Activated CD8-positive, alpha-beta T cell treated with anti-CD3 and anti-CD28 coated beads, Interleukin-2, amount 10 ng/mL, durations not matched to agents 7 days and 5 days (primary cell): ENCODE data around the gene XCL2. TPM values are rescaled to one million over a fixed set of nuclear protein-coding genes. Genes with fewer than 3 reads are reported as not detected.
"Not testable (repeated sequence)": the region's sequence is repeated elsewhere in the genome, so short reads cannot be mapped to it uniquely, and the experiment has no call there.

Source experiments
- ATAC-seq: fragments of 150-1000 bp; cut with Tn5 transposase; one replicate; pipeline ENCODE4 v1.10.0; 2021; ENCODE audit warnings: moderate library complexity
- CTCF ChIA-PET: fragments of 350-600 bp; sonication (Branson Sonifier 250); formaldehyde crosslinking; loops from one replicate; lab custom pipeline; 2021; ENCODE audit warnings: antibody characterized with exemption; lab: Charles Lee
- POLR2A ChIA-PET: fragments of 350-600 bp; sonication (Branson Sonifier 250); formaldehyde crosslinking; loops from one replicate; lab custom pipeline; 2021; ENCODE audit warnings: antibody characterized with exemption; lab: Charles Lee
- DNase-seq: peaks from one replicate; pipeline ENCODE4 v3.0.0-alpha.2; 2020
- H3K27ac Mint-ChIP-seq: one replicate; pipeline ENCODE4 v1.8.0; 2021; ENCODE audit warnings: mild to moderate bottlenecking, mixed read lengths
- H3K27me3 Mint-ChIP-seq: one replicate; pipeline ENCODE4 v1.8.0; 2021; ENCODE audit warnings: low read depth, mixed read lengths
- H3K36me3 Mint-ChIP-seq: one replicate; pipeline ENCODE4 v1.8.0; 2021; ENCODE audit warnings: low read depth, mixed read lengths
- H3K4me1 Mint-ChIP-seq: one replicate; pipeline ENCODE4 v1.8.0; 2021; ENCODE audit warnings: low read depth, mixed read lengths
- H3K4me3 Mint-ChIP-seq: one replicate; pipeline ENCODE4 v1.8.0; 2021; ENCODE audit warnings: mild to moderate bottlenecking, mixed read lengths
- H3K9me3 Mint-ChIP-seq: one replicate; pipeline ENCODE4 v1.8.0; 2022; ENCODE audit warnings: mixed read lengths; ENCODE audit not compliant: insufficient read depth
- total RNA-seq, 2 experiments: library from RNA; stranded (reverse); gene quantifications; one replicate each; pipeline ENCODE4 v1.2.3, GENCODE V29; 2021

The XCL2 gene
- total RNA-seq, 2 experiments from 2014 or later = 41.2 to 41.8 TPM

GRCh38 chr1:168555508-168556046, 11.8 kb upstream of the XCL2 start:
- H3K4me1 Mint-ChIP-seq = peaks cover 69% of the 10 kb centered on the region
- peak overlapping the region; percentile 75 for H3K27ac Mint-ChIP-seq
- ChIA-PET CTCF (interaction anchor here (1.6 to 3.6 kb wide), 3 partner anchors 48 to 213 kb away, joined by 5 to 15 read pairs (median 9); no protein-coding TSS in a partner anchor), POLR2A (interaction anchor here (0.6 to 1.8 kb wide), 3 partner anchors 20 to 812 kb away, joined by 3 to 13 read pairs (median 3); partner anchors contain the start of genes BLZF1 and NME7)
- H3K27me3 Mint-ChIP-seq = no peaks in the 10 kb centered on the region
- peaks cover 22% of the 10 kb centered on the region for H3K36me3 Mint-ChIP-seq
- no peak overlapping the region for H3K4me3 Mint-ChIP-seq
- ATAC-seq (no peak), DNase-seq (no peak)
- H3K9me3 Mint-ChIP-seq = peaks cover 5% of the 10 kb centered on the region

- peaks cover 69% of the 10 kb centered on the region for H3K4me1 Mint-ChIP-seq
- no peak for ATAC-seq
Observed at GRCh38 chr1:168554603-168555483, 11.0 kb upstream of the XCL2 start.

GRCh38 chr1:168553680-168554553, 10.1 kb upstream of the XCL2 start:
- peaks cover 72% of the 10 kb centered on the region for H3K4me1 Mint-ChIP-seq
- peak; percentile 41 for DNase-seq
- ChIA-PET CTCF (interaction anchor here (0.6 to 3.6 kb wide), 9 partner anchors 25 to 795 kb away, joined by 3 to 15 read pairs (median 3); no protein-coding TSS in a partner anchor), POLR2A (interaction anchor here (1.1 to 1.8 kb wide), 3 partner anchors 18 to 110 kb away, joined by 3 to 13 read pairs (median 4); no protein-coding TSS in a partner anchor)
- peak; percentile 47 for ATAC-seq
- H3K9me3 Mint-ChIP-seq = no peaks in the 10 kb centered on the region
- peaks cover 26% of the 10 kb centered on the region for H3K36me3 Mint-ChIP-seq
- H3K27me3 Mint-ChIP-seq = no peaks in the 10 kb centered on the region
- H3K27ac Mint-ChIP-seq = peak overlapping the region; percentile 77
- H3K4me3 Mint-ChIP-seq = peak overlapping the region; percentile 17

More at GRCh38 chr1:168554603-168555483, 11.0 kb upstream of the XCL2 start:
- ChIA-PET POLR2A (interaction anchor here (1.0 to 1.8 kb wide), 4 partner anchors 19 to 813 kb away, joined by 3 to 13 read pairs (median 4); partner anchors contain the start of genes BLZF1 and NME7), CTCF (interaction anchor here (0.9 to 3.6 kb wide), 8 partner anchors 24 to 794 kb away, joined by 3 to 15 read pairs (median 4); no protein-coding TSS in a partner anchor)
- H3K27ac Mint-ChIP-seq = peak overlapping the region; percentile 77
- peaks cover 1% of the 10 kb centered on the region for H3K9me3 Mint-ChIP-seq
- DNase-seq = no peak
- no peaks in the 10 kb centered on the region for H3K27me3 Mint-ChIP-seq
- H3K36me3 Mint-ChIP-seq = peaks cover 22% of the 10 kb centered on the region
- H3K4me3 Mint-ChIP-seq = peak overlapping the region; percentile 17

- Mint-ChIP-seq H3K36me3 (peaks cover 34% of the 10 kb centered on the region), H3K4me1 (peaks cover 65% of the 10 kb centered on the region), H3K4me3 (no peak overlapping the region), H3K27me3 (no peaks in the 10 kb centered on the region), H3K9me3 (peaks cover 4% of the 10 kb centered on the region), H3K27ac (no peak overlapping the region)
- DNase-seq (no peak), ATAC-seq (no peak)
- ChIA-PET CTCF (interaction anchor here (1.1 to 3.6 kb wide), 3 partner anchors 18 to 211 kb away, joined by 3 to 15 read pairs (median 4); no protein-coding TSS in a partner anchor), POLR2A (no interaction called here)
Observed at GRCh38 chr1:168552961-168553360, 9.2 kb upstream of the XCL2 start.

- H3K4me3 Mint-ChIP-seq = no peak overlapping the region
- no peak for DNase-seq
- POLR2A ChIA-PET = interaction anchor here (1.3 kb wide), 1 partner anchor 28 kb away, joined by 3 read pairs; no protein-coding TSS in a partner anchor
- H3K27me3 Mint-ChIP-seq = no peaks in the 10 kb centered on the region
- peaks cover 56% of the 10 kb centered on the region for H3K4me1 Mint-ChIP-seq
- H3K36me3 Mint-ChIP-seq = peaks cover 41% of the 10 kb centered on the region
- H3K9me3 Mint-ChIP-seq = peaks cover 4% of the 10 kb centered on the region
- ATAC-seq = no peak
- CTCF ChIA-PET = interaction anchor here (0.7 kb wide), 1 partner anchor 112 kb away, joined by 3 read pairs; no protein-coding TSS in a partner anchor
- no peak overlapping the region for H3K27ac Mint-ChIP-seq
Observed at GRCh38 chr1:168551688-168552087, 7.9 kb upstream of the XCL2 start.

GRCh38 chr1:168550971-168551370, 7.2 kb upstream of the XCL2 start:
- peaks cover 4% of the 10 kb centered on the region for H3K9me3 Mint-ChIP-seq
- no peak overlapping the region for H3K27ac Mint-ChIP-seq
- no peaks in the 10 kb centered on the region for H3K27me3 Mint-ChIP-seq
- ChIA-PET CTCF (no interaction called here), POLR2A (interaction anchor here (1.3 kb wide), 1 partner anchor 27 kb away, joined by 3 read pairs; no protein-coding TSS in a partner anchor)
- ATAC-seq = no peak
- no peak for DNase-seq
- H3K4me1 Mint-ChIP-seq = peaks cover 50% of the 10 kb centered on the region
- peaks cover 40% of the 10 kb centered on the region for H3K36me3 Mint-ChIP-seq
- no peak overlapping the region for H3K4me3 Mint-ChIP-seq

- DNase-seq, H3K4me3 Mint-ChIP-seq, H3K9me3 Mint-ChIP-seq, H3K27me3 Mint-ChIP-seq, H3K27ac Mint-ChIP-seq, ATAC-seq, POLR2A ChIA-PET: not testable (repeated sequence)
- peaks cover 52% of the 10 kb centered on the region for H3K36me3 Mint-ChIP-seq
- peaks cover 41% of the 10 kb centered on the region for H3K4me1 Mint-ChIP-seq
- CTCF ChIA-PET = interaction anchor here (1.1 to 2.1 kb wide), 2 partner anchors 11 to 57 kb away, joined by 5 read pairs; no protein-coding TSS in a partner anchor
Observed at GRCh38 chr1:168546553-168546895, 2.7 kb upstream of the XCL2 start.

- H3K27ac Mint-ChIP-seq = peak overlapping the region; percentile 45
- H3K4me3 Mint-ChIP-seq, ATAC-seq, POLR2A ChIA-PET, DNase-seq, H3K27me3 Mint-ChIP-seq: not testable (repeated sequence)
- CTCF ChIA-PET = interaction anchor here (1.1 to 2.1 kb wide), 2 partner anchors 10 to 57 kb away, joined by 5 read pairs; no protein-coding TSS in a partner anchor
- H3K4me1 Mint-ChIP-seq = peaks cover 44% of the 10 kb centered on the region
- H3K36me3 Mint-ChIP-seq = peaks cover 58% of the 10 kb centered on the region
- H3K9me3 Mint-ChIP-seq = peaks cover 13% of the 10 kb centered on the region
Observed at GRCh38 chr1:168545678-168546552, 2.1 kb upstream of the XCL2 start.

- CTCF ChIA-PET = interaction anchor here (1.0 to 2.3 kb wide), 2 partner anchors 21 to 200 kb away, joined by 3 to 5 read pairs; no protein-coding TSS in a partner anchor
- Mint-ChIP-seq H3K9me3 (peaks cover 24% of the 10 kb centered on the region), H3K27ac (peak overlapping the region; percentile 79)
Observed at GRCh38 chr1:168542978-168543377, 819 bp downstream of the XCL2 start.

GRCh38 chr1:168540798-168541197, 3.0 kb downstream of the XCL2 start:
- Mint-ChIP-seq H3K36me3 (peaks cover 68% of the 10 kb centered on the region), H3K27ac (peak overlapping the region; percentile 25), H3K4me3 (peak overlapping the region; percentile 8), H3K4me1 (peaks cover 75% of the 10 kb centered on the region), H3K9me3 (peaks cover 42% of the 10 kb centered on the region)
- ATAC-seq, CTCF ChIA-PET, DNase-seq, H3K27me3 Mint-ChIP-seq: not testable (repeated sequence)
- POLR2A ChIA-PET = interaction anchor here (0.6 kb wide), 1 partner anchor 70 kb away, joined by 3 read pairs; no protein-coding TSS in a partner anchor

More at GRCh38 chr1:168542978-168543377, 819 bp downstream of the XCL2 start:
- not testable (repeated sequence) for H3K27me3 Mint-ChIP-seq, ATAC-seq, DNase-seq
- Mint-ChIP-seq H3K4me3 (peak overlapping the region; percentile 78), H3K4me1 (peaks cover 63% of the 10 kb centered on the region), H3K36me3 (peaks cover 65% of the 10 kb centered on the region)
- POLR2A ChIA-PET = interaction anchor here (1.0 to 1.3 kb wide), 2 partner anchors 23 to 35 kb away, joined by 4 to 5 read pairs; no protein-coding TSS in a partner anchor
